ENCODE data around the gene SPTBN5.

SPTBN5 gene

DNA sequence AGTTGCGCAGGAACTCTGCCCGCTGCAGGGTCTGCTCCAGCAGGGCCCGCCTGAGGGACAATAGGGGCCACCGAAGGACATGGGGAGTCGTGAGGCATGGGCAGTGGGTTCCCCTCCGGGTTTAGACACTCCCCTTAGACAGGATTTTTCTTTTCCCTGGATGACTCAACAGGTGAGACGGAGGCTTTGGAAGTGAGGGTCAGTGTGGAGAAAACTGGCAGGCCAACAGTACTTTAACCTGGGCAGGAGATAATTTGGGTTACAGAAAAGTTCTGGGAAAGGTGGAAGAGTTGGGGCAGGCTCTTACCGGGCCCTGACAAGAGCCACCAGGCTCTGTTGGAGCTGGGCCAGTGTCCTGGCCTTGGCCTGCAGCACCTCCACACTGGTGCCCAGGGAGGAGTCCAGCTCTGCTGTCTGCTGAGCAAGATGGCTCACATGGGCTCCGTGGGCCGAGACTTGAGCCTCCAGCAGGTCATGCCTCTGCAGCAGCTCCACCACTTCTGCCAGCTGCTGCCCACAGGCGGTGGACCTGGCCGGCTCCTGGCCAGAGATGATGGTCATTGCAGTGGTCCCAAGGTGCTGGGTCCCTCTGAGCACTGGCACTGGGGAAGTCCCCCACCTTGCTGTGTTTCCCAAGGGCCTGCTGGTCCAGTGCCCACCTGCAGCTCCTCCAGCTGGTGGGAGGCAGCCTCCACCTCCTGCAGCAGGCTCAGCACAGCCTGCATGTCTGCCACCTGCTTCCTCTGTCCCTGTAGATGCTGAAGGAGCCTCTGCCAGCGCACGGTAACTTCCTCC lies 11.0 kb downstream of the SPTBN5 start:
- no peak for DNase-seq (ENCODE audit: low read depth)

- DNase-seq (ENCODE audit: low read depth), result no peak
Observed at GRCh38 chr15:41881920-41882688, 11.7 kb downstream of the SPTBN5 start.

DNA sequence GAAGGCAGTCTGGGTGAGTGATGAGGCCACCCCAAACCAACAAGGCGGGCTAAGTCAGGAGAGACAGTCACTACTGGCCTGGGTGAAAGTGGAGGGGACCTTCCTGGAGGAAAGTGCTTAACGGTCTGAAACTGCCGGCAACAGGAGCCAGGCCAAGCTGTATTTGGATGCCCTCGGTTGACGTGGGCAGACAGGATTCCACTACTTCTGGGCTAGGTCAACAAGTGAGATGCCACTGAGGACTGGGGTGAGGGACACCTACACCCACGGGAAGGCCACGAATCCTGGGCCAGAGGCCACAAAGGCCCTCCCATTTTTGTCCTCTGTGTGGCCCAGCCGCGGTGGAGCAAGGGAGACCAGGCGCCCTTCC lies 12.3 kb downstream of the SPTBN5 start:
- no peak for DNase-seq (ENCODE audit: low read depth)

DNA sequence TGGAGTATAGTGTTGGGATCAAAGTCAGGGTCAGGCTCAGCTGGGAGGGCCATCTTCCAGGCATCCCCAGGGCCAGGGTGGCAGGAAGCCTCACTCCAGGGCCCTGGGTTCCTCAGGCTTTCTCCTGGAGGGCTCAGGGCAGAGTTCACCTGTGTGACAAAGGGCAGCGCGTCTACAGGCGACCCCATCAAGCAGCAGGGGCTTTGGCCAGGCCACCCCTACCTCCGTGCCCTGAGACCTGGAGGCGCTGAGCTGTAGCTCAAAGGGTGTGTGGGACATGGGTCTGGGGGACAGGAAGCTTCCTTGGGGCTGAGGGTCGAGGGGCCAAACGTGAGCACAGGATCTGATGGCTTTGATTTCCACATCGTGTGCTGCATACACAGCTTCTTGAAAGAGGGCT lies 12.8 kb downstream of the SPTBN5 start:
- DNase-seq (ENCODE audit: low read depth), result no peak

DNA sequence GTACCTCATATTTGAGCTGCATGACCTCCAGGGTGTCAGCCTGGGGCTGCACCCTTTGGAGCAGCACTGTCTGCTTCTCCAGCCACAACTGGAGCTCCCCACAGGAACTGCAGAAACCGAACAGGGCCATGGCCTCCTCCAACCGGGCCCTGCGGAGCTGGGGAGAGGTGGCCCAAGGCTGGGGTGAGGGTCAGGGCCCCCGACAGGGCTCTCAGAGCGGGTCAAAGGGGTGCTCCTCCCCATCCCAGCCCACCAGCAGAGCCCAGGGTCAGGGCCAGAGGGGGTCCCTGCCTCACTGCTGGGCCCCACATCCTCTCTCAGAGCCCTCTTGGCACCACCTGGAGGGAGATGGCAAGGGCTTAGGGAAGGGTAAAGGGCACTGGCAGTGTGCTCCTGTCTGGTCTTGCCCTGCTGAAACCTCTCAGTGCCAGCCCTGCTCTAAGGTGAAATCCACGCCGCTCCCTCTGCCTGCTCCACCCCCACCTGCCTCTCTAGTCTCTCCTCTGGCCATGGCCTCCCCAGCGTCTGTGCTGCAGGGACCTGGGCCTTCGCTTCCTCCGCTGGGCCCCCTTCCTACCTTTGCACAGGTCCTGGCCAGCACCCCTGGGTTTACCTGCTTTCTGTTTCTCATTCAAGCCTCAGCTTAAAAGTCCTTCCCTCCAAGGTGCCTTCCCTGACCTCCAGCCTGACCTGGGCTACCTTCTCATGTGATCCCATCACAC lies 13.5 kb downstream of the SPTBN5 start:
- DNase-seq (ENCODE audit: low read depth), result no peak

- DNase-seq (ENCODE audit: low read depth), result no peak
Observed at GRCh38 chr15:41879321-41879845, 14.5 kb downstream of the SPTBN5 start.

- DNase-seq (ENCODE audit: low read depth), result no peak
Observed at GRCh38 chr15:41878355-41878699, 15.5 kb downstream of the SPTBN5 start.

DNA sequence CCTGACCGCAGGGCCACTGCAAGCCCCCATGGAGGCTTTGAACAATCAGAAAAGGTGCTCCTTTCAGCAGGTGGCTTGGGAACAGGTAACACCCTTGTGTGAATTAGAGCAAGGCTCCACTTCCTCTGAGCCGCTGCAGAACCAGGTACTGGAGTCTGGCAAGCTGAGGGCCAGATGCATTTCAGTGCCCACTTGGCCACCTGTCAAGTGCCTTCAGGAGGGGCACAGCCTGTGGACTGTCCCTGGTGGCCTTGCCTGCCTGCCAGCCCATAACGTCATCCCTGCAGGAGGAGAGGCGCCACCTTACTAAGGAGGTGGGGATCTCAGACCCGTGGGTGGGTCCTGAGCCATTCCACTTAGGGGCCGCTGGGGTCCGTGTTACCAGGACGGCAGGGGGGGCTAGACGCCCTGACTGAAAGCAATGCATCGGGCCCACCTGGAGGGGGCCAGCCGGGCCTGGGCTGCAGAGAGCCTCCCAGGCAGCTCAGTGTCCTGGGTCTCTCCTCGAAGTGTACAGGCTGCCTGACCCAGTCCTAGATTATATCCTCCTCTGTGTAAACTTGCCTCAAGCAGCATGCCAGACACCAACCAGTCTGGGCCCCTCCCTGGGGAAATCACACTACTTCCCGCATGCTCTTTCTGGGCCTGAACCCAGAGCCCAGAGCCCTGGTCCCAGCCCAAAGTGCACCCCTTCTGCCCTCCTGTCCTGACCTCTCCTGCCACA lies 16.1 kb downstream of the SPTBN5 start:
- no peak for DNase-seq (ENCODE audit: low read depth)

- no peak for DNase-seq (ENCODE audit: low read depth)
Observed at GRCh38 chr15:41876689-41877088, 17.2 kb downstream of the SPTBN5 start.

- DNase-seq (ENCODE audit: low read depth), result no peak
Observed at GRCh38 chr15:41876007-41876406, 17.8 kb downstream of the SPTBN5 start.

DNA sequence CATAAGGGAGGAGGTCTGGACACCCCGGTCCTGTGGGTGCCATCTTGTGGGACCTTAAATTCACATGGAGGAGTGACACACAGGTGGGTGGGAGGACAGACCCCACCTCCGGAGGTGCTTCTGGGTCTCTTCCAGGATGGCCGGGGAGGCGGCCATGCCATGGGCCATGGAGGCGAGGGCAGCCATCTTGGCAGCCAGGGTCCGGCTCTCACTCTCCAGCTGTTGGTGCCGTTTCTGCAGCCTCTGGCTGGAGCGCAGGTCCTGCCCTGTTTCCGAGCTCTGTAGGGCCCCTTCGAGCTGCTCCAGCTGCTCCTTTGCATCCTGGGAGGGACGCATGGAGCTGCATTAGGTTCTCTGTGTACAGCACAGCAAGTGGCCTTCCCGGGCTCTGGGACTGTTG lies 19.1 kb downstream of the SPTBN5 start:
- no peak for DNase-seq (ENCODE audit: low read depth)

- DNase-seq (ENCODE audit: low read depth), result no peak
Observed at GRCh38 chr15:41873711-41874110, 20.1 kb downstream of the SPTBN5 start.

DNA sequence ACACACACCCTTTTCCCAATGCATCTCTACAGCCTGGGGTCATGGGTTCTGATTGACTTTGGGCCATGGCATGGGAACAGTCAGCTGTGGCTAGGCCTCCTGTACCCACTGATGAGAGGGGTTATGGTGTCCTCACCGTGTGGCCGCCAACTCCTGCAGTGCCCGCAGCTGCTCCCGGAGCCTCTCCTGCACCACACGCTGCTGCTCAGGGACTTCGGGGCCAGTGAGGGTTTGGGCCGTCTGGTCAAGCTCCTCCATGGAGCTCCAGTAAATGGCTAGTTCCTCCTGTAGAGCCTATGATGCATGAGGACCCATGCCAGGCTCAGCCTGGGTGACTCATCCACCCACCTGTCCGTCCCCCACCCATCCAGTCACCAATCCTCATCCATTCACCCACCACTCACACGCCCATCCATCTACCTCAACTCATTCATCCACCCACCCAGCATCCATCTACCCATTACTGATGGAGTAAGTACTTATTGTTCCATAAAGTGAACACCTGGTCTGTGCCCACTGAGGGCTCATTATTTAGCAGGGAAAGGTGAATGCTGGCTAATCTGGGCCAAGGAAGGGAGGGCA lies 21.6 kb downstream of the SPTBN5 start:
- no peak for DNase-seq (ENCODE audit: low read depth)

- DNase-seq (ENCODE audit: low read depth), result no peak
Observed at GRCh38 chr15:41871175-41871905, 22.5 kb downstream of the SPTBN5 start.

DNA sequence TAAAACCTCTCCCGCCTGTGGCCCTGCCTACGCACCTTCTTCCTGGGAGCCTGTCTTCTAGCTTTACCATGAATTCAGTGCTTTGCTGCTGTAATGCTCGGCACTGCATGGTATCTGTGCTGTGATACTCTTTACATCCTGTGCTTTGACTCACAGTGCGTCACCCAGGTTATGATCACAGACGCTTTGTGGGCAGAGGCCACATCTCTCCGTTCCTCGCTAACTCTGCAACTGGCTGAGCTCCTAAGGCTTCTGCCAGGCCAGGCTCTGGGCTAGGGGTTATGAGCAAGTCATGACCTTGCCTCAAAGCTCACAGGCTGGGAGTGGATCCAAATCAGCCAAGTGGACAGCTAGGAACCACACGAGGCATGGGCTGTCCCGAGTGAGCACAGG lies 23.2 kb downstream of the SPTBN5 start:
- DNase-seq (ENCODE audit: low read depth), result peak; percentile 38

GRCh38 chr15:41869770-41870688 lies 23.8 kb downstream of the SPTBN5 start:
- DNase-seq (ENCODE audit: low read depth), result no peak

GRCh38 chr15:41868321-41868720 lies 25.5 kb downstream of the SPTBN5 start:
- DNase-seq (ENCODE audit: low read depth), result no peak

GRCh38 chr15:41866872-41867579 lies 26.8 kb downstream of the SPTBN5 start:
- no peak for DNase-seq (ENCODE audit: low read depth)

- DNase-seq (ENCODE audit: low read depth), result no peak
Observed at GRCh38 chr15:41866263-41866703, 27.6 kb downstream of the SPTBN5 start.

Measured in stimulated activated CD8-positive, alpha-beta memory T cell treated with anti-CD3 and anti-CD28 coated beads, Interleukin-4, amount 100 ng/mL, for 24 hours (primary cell).